ENCODE results near the gene TMOD1. TPM values are rescaled to one million over a fixed set of nuclear protein-coding genes. Genes with fewer than 3 reads are reported as not detected.
"Not testable (repeated sequence)": the region's sequence is repeated elsewhere in the genome, so short reads cannot be mapped to it uniquely, and the experiment has no call there.

The TMOD1 gene
- total RNA-seq (100 to 1,000 TPM; 106 to 201 (median 176) TPM), polyA plus RNA-seq (100 to 1,000 TPM in 1 of 2 donors, 10 to 100 TPM in 1; 96.4 to 136 TPM)
- long read RNA-seq, donor 1, transcript TMOD1-201 (10 exons, 3,343 nt): major isoform, 297 of 406 reads
- long read RNA-seq, donor 1, partial matches to known transcripts: 68 of 406 reads
- long read RNA-seq, donor 1, other reads (novel, unspliced or antisense): 41 of 406 reads
- long read RNA-seq, donor 2, transcript TMOD1-201 (10 exons, 3,343 nt): major isoform, 470 of 939 reads
- long read RNA-seq, donor 2, partial matches to known transcripts: 442 of 939 reads
- long read RNA-seq, donor 2, other reads (novel, unspliced or antisense): 27 of 939 reads
- long read RNA-seq, donor 3, transcript TMOD1-201 (10 exons, 3,343 nt): major isoform, 249 of 367 reads
- long read RNA-seq, donor 3, partial matches to known transcripts: 76 of 367 reads
- long read RNA-seq, donor 3, other reads (novel, unspliced or antisense): 41 of 367 reads

GRCh38 chr9:97501177-97501971 is at the start of gene TMOD1:
Gene TMOD1 (plus strand): TSS chr9:97501666. CDS start chr9:97524189, 22,523 bp downstream.
- H3K4me1 ChIP-seq: peaks cover 0 to 55% (median 26%) of the 10 kb centered on the region in 12 donors
- H3K4me3 ChIP-seq: peak within 1 kb of the TSS; percentile 62 to 96 (median 88)
- intact Hi-C loops (cut with DNase I): loop anchor here in 9 of 10 donors (2.0 to 10.0 kb wide), 7 partner anchors 36 to 97 kb away; no protein-coding TSS in a partner anchor
- H3K27ac ChIP-seq: peak within 1 kb of the TSS; percentile 81 to 98 (median 93)
- DNase-seq: peak; percentile 78 to 90 (median 81)
- H3K27me3 ChIP-seq: peaks cover 0 to 43% (median 0%) of the 10 kb centered on the region in 9 donors
- peaks cover 0 to 8% (median 2%) of the 10 kb centered on the region in 9 donors for H3K36me3 ChIP-seq
- WGBS, 4 donors: 0 to 1% (median 1%) methylated on average over 31 to 87 of the region's 87 CpGs
- H3K9me3 ChIP-seq: no peaks in the 10 kb centered on the region
- peak; percentile 52 to 84 (median 68) for ATAC-seq
- TF ChIP-seq POLR2A (IDR thresholded peaks at IDR 0.05) (no peak), CTCF (IDR thresholded peaks at IDR 0.05) (peak in 8 of 12 donors; percentile 18 to 46 (median 29))

- H3K36me3 ChIP-seq: peaks cover 0 to 25% (median 3%) of the 10 kb centered on the region in 9 donors
- DNase-seq; ATAC-seq; H3K4me3 ChIP-seq; H3K4me1 ChIP-seq; H3K27me3 ChIP-seq; H3K9me3 ChIP-seq; intact Hi-C loops (cut with DNase I); H3K27ac ChIP-seq: not testable (repeated sequence)
- WGBS, 4 donors: 90 to 97% (median 94%) methylated on average over 3 of the region's 3 CpGs
These were observed 47.9 kb upstream of the TMOD1 start for GRCh38 chr9:97453573-97453972.

- DNase-seq; intact Hi-C loops (cut with DNase I); H3K4me3 ChIP-seq; H3K27me3 ChIP-seq; H3K4me1 ChIP-seq; ATAC-seq; H3K9me3 ChIP-seq; H3K27ac ChIP-seq: not testable (repeated sequence)
- H3K36me3 ChIP-seq: peaks cover 0 to 27% (median 7%) of the 10 kb centered on the region in 9 donors
These were observed 44.6 kb upstream of the TMOD1 start for GRCh38 chr9:97456841-97457240.

GRCh38 chr9:97459326-97459725 is 42.1 kb upstream of the TMOD1 start:
- Histone ChIP-seq H3K27ac (no peak overlapping the region), H3K36me3 (peaks cover 0 to 23% (median 8%) of the 10 kb centered on the region in 9 donors), H3K4me1 (peaks cover 0 to 5% (median 0%) of the 10 kb centered on the region in 12 donors), H3K4me3 (no peak overlapping the region), H3K27me3 (no peaks in the 10 kb centered on the region), H3K9me3 (peaks cover 0 to 2% (median 0%) of the 10 kb centered on the region in 12 donors)
- intact Hi-C loops (cut with DNase I): no loop called here
- TF ChIP-seq POLR2A (IDR thresholded peaks at IDR 0.05): no peak
- TF ChIP-seq CTCF (IDR thresholded peaks at IDR 0.05): no peak
- ATAC-seq (no peak), DNase-seq (no peak)

- H3K4me1 ChIP-seq: peaks cover 0 to 5% (median 0%) of the 10 kb centered on the region in 12 donors
- H3K27me3 ChIP-seq: no peaks in the 10 kb centered on the region
- TF ChIP-seq CTCF (IDR thresholded peaks at IDR 0.05): no peak
- TF ChIP-seq POLR2A (IDR thresholded peaks at IDR 0.05): no peak
- DNase-seq (no peak), ATAC-seq (no peak)
- H3K4me3 ChIP-seq: no peak overlapping the region
- intact Hi-C loops (cut with DNase I): loop anchor here in 2 of 10 donors (10.0 kb wide), 2 partner anchors 243 to 443 kb away; no protein-coding TSS in a partner anchor
- H3K27ac ChIP-seq: no peak overlapping the region
- 58 to 70% (median 66%) methylated on average over 3 of the region's 3 CpGs for WGBS, 4 donors
- H3K36me3 ChIP-seq: peaks cover 0 to 51% (median 23%) of the 10 kb centered on the region in 9 donors
- H3K9me3 ChIP-seq: no peaks in the 10 kb centered on the region
These were observed 39.3 kb upstream of the TMOD1 start for GRCh38 chr9:97462159-97462558.
